PC-9 (cell line): ENCODE measurements around the gene B4GALT1.

Experiments
- CTCF ChIP-seq: fragments of 200-600 bp; sonication (generic); conservative IDR thresholded peaks from 2 replicates; pipeline ENCODE4 v1.6.1; 2017; ENCODE audit warnings: mixed run types, antibody characterized with exemption, mild to moderate bottlenecking, moderate library complexity
- EZH2 ChIP-seq: fragments of 200-600 bp; sonication (generic); IDR thresholded peaks from 2 replicates; pipeline ENCODE4 v1.8.0; 2017; ENCODE audit warnings: antibody characterized with exemption, low read depth

- TF ChIP-seq CTCF = no peak
- no peak for TF ChIP-seq EZH2
Observed at GRCh38 chr9:33105959-33106358, 61.2 kb downstream of the B4GALT1 start.
